ENCODE results near the gene MT1A.
"Not testable (repeated sequence)": the region's sequence is repeated elsewhere in the genome, so short reads cannot be mapped to it uniquely, and the experiment has no call there.

MT1A gene

GRCh38 chr16:56673921-56674320 lies 35.5 kb downstream of the MT1A start:
- no peaks in the 10 kb centered on the region for H3K4me1 ChIP-seq
- H3K4me3 ChIP-seq (ENCODE audit: low read depth, low read length) = no peak overlapping the region
- no peaks in the 10 kb centered on the region for H3K27me3 ChIP-seq (ENCODE audit: control insufficient read depth, insufficient read depth, low read length)
- no peak overlapping the region for H3K4me2 ChIP-seq (ENCODE audit: low read length)
- no peaks in the 10 kb centered on the region for H3K36me3 ChIP-seq (ENCODE audit: control insufficient read depth, insufficient read depth, low read length)
- H3K79me2 ChIP-seq = no peaks in the 10 kb centered on the region
- TF ChIP-seq, protein P1, sequence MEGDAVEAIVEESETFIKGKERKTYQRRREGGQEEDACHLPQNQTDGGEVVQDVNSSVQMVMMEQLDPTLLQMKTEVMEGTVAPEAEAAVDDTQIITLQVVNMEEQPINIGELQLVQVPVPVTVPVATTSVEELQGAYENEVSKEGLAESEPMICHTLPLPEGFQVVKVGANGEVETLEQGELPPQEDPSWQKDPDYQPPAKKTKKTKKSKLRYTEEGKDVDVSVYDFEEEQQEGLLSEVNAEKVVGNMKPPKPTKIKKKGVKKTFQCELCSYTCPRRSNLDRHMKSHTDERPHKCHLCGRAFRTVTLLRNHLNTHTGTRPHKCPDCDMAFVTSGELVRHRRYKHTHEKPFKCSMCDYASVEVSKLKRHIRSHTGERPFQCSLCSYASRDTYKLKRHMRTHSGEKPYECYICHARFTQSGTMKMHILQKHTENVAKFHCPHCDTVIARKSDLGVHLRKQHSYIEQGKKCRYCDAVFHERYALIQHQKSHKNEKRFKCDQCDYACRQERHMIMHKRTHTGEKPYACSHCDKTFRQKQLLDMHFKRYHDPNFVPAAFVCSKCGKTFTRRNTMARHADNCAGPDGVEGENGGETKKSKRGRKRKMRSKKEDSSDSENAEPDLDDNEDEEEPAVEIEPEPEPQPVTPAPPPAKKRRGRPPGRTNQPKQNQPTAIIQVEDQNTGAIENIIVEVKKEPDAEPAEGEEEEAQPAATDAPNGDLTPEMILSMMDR (IDR thresholded peaks at IDR 0.05) = peak; percentile 82
- no peaks in the 10 kb centered on the region for H3K9me3 ChIP-seq (ENCODE audit: control insufficient read depth, low read length)
- H3K27ac ChIP-seq = no peak overlapping the region
- H3K9ac ChIP-seq = no peak overlapping the region
- no peak overlapping the region for H2AFZ ChIP-seq

- not testable (repeated sequence) for H2AFZ ChIP-seq; H3K27ac ChIP-seq; H3K36me3 ChIP-seq (ENCODE audit: control insufficient read depth, insufficient read depth, low read length); H3K4me2 ChIP-seq (ENCODE audit: low read length); H3K27me3 ChIP-seq (ENCODE audit: control insufficient read depth, insufficient read depth, low read length); H3K9ac ChIP-seq; H3K9me3 ChIP-seq (ENCODE audit: control insufficient read depth, low read length); H3K4me3 ChIP-seq (ENCODE audit: low read depth, low read length); H3K79me2 ChIP-seq; H3K4me1 ChIP-seq
These were observed 36.1 kb downstream of the MT1A start for GRCh38 chr16:56674570-56674969.

- Histone ChIP-seq H3K9ac (no peak overlapping the region), H3K79me2 (no peaks in the 10 kb centered on the region), H3K4me1 (no peaks in the 10 kb centered on the region), H3K4me2 (ENCODE audit: low read length) (no peak overlapping the region), H3K27ac (no peak overlapping the region), H2AFZ (no peak overlapping the region), H3K9me3 (ENCODE audit: control insufficient read depth, low read length) (no peaks in the 10 kb centered on the region), H3K36me3 (ENCODE audit: control insufficient read depth, insufficient read depth, low read length) (no peaks in the 10 kb centered on the region), H3K4me3 (ENCODE audit: low read depth, low read length) (no peak overlapping the region), H3K27me3 (ENCODE audit: control insufficient read depth, insufficient read depth, low read length) (no peaks in the 10 kb centered on the region)
- TF ChIP-seq, protein P1 (IDR thresholded peaks at IDR 0.05) = no peak
These were observed 37.3 kb downstream of the MT1A start for GRCh38 chr16:56675685-56676210.

DNA sequence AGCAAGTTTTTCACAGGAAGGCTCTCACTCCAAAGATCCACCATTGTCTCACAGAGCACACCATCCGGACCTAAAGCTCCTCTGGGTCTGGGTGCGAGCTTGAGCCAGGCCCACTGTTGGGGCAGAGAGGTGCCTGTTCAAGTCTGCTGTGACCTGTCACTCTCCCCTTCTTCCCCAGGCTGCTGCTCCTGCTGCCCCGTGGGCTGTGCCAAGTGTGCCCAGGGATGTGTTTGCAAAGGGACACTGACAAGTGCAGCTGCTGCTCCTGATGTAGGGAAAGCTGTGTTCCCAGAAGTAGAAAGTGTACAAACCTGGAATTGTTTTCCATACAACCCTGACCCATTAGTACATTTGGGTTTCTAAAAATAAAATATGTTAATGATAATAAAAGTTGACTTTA lies 39.0 kb downstream of the MT1A start:
- H3K4me1 ChIP-seq = no peaks in the 10 kb centered on the region
- no peaks in the 10 kb centered on the region for H3K36me3 ChIP-seq (ENCODE audit: control insufficient read depth, insufficient read depth, low read length)
- H3K9me3 ChIP-seq (ENCODE audit: control insufficient read depth, low read length) = no peaks in the 10 kb centered on the region
- no peak overlapping the region for H3K9ac ChIP-seq
- no peak overlapping the region for H3K4me3 ChIP-seq (ENCODE audit: low read depth, low read length)
- H3K27ac ChIP-seq = no peak overlapping the region
- TF ChIP-seq, protein P1 (IDR thresholded peaks at IDR 0.05) = no peak
- H2AFZ ChIP-seq = no peak overlapping the region
- no peaks in the 10 kb centered on the region for H3K79me2 ChIP-seq
- H3K27me3 ChIP-seq (ENCODE audit: control insufficient read depth, insufficient read depth, low read length) = no peaks in the 10 kb centered on the region
- no peak overlapping the region for H3K4me2 ChIP-seq (ENCODE audit: low read length)

DNA sequence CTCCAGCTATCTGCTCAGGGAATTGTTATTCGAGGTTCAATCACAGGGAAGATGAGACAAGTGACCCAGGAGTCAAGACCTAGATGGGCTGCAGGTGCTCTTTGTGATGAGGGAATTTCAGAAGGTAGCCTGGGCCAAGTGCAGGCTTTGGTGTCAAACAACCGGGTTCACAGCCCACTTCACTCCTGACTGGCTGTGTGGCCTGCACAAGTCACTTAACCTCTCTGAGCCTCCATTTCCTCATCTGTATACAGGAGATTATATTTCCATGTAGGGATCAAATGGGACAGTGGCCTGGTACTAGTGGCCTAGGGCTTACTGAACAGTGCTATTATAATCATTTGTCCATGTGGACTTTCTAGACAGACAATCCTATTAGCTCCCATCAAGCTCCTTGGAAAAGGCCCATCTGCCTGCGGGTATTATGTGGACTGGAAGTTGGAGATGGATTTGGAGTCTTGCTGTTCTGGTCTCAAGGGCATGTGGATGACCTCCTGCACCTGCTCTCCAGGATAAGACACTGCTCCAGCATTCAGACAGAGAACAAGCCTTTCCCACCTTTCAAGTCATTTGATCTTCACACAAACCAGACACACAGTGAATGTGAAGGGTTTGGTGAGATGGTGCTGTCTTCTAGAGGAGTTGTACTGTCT lies 40.7 kb downstream of the MT1A start:
- Histone ChIP-seq H3K27me3 (ENCODE audit: control insufficient read depth, insufficient read depth, low read length) (no peaks in the 10 kb centered on the region), H2AFZ (peak overlapping the region; percentile 31), H3K4me3 (ENCODE audit: low read depth, low read length) (no peak overlapping the region), H3K27ac (peak overlapping the region; percentile 9), H3K36me3 (ENCODE audit: control insufficient read depth, insufficient read depth, low read length) (no peaks in the 10 kb centered on the region), H3K4me1 (peaks cover 13% of the 10 kb centered on the region), H3K9me3 (ENCODE audit: control insufficient read depth, low read length) (no peaks in the 10 kb centered on the region), H3K79me2 (no peaks in the 10 kb centered on the region), H3K4me2 (ENCODE audit: low read length) (no peak overlapping the region), H3K9ac (no peak overlapping the region)
- TF ChIP-seq, protein P1 (IDR thresholded peaks at IDR 0.05) = no peak

Data from parathyroid adenoma (tissue), 2 donors.